Head of caudate nucleus (tissue), 42 donors: Measurements from ENCODE around the gene RNF14.

ENCODE experiments used
- DNase-seq, 42 donors: peaks; one replicate each; pipeline versions ENCODE4 v3.0.0 to v3.0.0-alpha.2; 2020 to 2021; ENCODE audit warnings: mixed read lengths in 7 of 42
- intact Hi-C: fragments of 100-400 bp; cut with DNase I; formaldehyde crosslinking; loops from one replicate; pipeline ENCODE4 v1.15.0; 2022

Gene RNF14

GRCh38 chr5:141944076-141944475 is 24.8 kb upstream of the RNF14 start:
- intact Hi-C loops, result no loop called here
- no peak for DNase-seq

GRCh38 chr5:141945511-141946051 is 23.3 kb upstream of the RNF14 start:
- intact Hi-C loops, result no loop called here
- DNase-seq, result peak in 17 of 42 donors; percentile 24 to 60 (median 39)

GRCh38 chr5:141947316-141947715 is 21.6 kb upstream of the RNF14 start:
- no peak for DNase-seq
- intact Hi-C loops, result no loop called here

- intact Hi-C loops, result no loop called here
- no peak for DNase-seq
Measured at GRCh38 chr5:141948812-141949211, 20.1 kb upstream of the RNF14 start.

- intact Hi-C loops, result no loop called here
- DNase-seq, result no peak
Measured at GRCh38 chr5:141949511-141949910, 19.4 kb upstream of the RNF14 start.

DNA sequence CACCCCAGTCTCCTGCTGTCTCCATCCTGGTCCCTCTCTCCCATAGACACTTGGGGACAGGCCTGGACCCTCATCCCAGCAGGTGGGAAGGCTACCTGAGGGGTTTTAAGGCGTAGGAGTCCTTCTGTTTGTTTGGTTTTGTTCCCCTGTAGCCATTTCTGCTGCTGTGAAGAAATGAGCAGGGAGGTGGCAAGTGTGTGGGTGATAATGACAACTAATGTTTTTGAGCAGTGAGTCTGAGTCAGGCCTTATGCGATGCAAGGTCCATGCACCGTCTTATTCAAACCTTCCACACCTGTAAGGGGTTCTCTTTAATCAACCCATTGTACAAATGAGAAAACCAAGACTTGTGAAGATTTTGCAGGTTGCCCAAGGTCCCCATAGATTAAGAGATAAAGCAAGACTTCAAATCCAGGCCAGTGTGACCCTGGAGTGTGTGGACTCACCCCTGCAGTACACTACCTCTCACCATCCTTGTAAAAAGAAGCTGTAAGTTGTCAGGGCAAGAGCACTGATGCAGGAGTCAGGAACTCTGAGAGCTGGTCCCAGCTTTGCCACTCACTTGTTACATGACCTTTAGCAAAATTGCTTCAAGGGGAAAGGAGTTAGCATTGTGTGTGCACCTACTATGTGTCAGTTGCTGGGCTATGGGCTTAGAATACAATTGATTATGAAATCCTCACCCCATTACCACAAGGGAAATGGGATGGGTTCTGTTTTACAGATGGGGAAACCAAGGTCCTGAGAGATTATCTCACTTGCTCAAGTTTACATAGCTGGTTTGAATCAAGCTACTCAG is 18.5 kb upstream of the RNF14 start:
- intact Hi-C loops, result no loop called here
- peak in 2 of 42 donors; percentile 33 to 53 for DNase-seq

DNA sequence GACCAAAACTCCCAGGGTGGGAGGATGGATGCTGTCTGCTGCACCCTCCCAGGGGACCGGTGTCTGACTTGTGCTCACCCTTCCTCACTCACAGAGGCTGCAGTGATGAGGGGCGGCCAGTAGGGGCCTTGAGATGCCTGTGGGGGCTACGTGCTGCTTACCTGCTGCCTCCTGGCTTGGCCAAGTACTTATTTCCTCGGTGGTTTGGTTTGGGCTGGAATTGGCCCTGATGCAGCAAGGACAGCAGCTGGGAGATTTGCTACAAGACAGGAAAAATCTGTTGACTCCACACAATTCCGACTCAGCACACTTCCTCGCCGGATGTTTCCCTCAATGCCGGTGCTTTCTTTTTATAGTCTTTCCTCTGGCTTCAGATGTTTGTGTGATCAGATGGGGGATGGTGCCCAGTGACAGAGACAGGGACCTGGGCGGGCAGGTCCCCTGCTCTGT is 17.5 kb upstream of the RNF14 start:
- DNase-seq, result no peak
- intact Hi-C loops, result no loop called here

DNA sequence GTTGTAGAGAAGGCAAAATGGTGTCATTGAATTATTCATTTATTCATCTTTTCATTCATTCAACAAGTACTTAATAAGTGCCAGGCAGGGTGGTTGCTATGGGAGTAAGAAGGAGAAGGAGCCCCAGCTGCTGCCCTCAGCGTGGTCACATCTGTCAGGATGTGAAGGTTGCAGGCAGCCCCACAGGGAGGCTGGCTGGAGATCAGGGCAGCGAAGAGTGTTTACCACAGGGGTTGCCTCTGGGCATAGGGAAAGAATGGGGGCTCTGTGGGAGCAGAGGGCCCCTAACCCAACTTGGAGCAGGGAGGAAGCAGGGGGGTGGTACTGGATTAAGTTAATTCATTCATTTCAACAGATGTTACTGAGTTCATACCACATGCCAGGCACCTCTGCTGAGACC is 16.9 kb upstream of the RNF14 start:
- intact Hi-C loops, result no loop called here
- DNase-seq, result no peak

GRCh38 chr5:141954194-141954593 is 14.7 kb upstream of the RNF14 start:
- intact Hi-C loops, result no loop called here
- DNase-seq, result peak in 1 of 42 donors; percentile 14

DNA sequence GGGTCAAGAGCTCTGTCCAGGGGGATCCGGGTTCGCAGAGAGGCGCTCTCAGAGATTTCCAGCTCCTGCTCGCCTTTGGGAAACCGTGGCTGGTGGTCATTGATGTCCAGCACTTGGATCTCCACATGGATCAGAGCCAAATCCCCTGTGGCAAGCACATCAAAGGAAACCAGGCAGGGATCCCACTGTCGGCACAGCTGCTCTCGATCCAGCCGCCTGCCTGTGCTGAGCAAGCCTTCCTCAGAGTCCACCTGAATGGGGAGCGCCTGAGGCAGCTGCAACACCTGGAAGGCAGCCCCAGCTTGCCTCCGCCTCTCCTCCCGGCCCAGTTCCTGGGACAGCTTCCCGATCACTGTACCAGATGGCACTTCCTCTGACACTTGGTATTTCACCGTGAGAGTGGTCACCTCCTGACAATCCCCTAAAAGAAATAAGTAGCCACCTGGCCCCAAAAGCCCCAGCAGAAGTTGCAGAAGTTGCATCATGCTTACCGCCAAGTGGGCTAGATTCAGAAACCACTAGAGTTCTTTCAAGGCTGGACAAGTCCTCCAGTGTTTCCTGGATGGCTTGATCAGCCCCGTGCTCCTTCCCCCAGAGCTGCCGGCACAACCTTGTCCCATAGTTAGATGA is 11.4 kb upstream of the RNF14 start:
- DNase-seq, result no peak
- intact Hi-C loops, result no loop called here

DNA sequence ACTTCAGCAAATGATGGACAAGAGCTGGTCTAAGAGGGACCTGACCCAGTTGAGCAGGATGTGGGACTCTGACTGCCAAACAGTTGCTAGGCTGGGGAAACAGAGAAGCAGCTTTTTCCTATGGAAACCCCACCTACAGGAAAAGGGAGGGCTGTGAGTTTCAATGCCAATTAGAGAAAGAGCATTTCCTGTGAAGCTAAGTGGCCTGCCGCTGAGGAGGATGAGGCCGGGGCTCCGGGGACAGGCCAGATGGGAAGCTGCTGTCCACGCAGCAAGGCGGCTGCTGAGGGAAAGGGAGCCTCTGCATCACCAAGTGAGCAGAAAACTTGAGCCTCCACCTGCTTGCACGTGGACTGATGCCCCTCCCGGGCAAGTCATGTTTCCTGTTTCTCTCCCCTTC is 10.8 kb upstream of the RNF14 start, which contains the start of gene PCDH12:
Gene PCDH12 (minus strand): TSS at position 90 of the 400 bp plus-strand sequence. CDS start 351 bp downstream, outside the sequence.
- intact Hi-C loops, result no loop called here
- no peak for DNase-seq

DNA sequence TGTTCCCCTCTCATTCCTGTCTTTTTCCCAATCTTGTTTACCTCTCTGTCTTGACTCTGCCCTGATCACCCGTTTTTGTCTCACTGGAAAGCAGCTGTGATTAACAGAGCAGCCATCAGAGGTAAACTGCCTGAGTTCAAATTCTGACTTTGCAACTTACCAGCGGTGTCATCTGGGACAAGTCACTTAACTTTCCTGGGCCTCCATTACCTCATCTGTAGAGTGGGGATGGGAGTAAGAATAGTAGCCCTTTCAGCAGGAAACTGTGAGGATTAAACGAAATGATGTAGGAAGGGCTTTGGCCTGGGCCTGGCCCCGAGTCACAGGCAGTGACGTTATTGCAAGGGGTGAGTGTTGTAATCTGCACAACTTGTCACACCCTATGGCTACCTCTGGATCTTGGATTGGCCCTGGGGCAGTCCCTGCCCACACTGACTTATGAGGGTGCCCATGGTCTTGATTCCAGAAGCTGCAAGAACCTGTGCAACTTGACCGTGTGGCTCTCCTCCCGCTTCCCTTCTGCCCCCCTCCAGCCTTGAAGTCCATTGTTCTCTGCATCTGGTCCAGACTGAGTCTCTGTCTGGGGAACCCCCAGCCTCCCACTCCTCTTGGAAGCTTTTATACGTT is 10.2 kb upstream of the RNF14 start:
- intact Hi-C loops, result no loop called here
- DNase-seq, result peak in 1 of 42 donors; percentile 3

DNA sequence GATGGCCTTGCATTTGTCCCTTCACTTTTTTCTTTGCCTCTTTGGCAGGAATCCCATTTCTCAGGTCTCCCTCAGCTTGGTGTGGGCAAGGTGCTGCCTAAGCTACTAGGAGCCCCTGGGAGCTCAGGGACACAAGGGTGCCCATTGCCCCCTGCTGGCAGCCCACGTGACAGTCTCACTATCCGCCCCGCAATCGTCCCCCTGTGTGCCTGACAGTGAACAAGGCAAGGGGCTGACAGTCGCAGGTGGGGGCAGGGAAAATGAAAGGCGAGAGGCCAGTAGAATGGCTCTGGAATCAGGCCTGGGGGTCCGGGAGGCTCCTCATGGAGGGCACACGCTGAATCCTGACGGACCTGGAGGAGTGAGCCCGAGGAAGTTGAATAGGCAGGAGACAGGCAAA is 8.9 kb upstream of the RNF14 start:
- intact Hi-C loops, result loop anchor here (2.0 to 10.0 kb wide), 3 partner anchors 38 to 267 kb away; partner anchors contain the start of gene DELE1
- peak in 2 of 42 donors; percentile 35 to 52 for DNase-seq

DNA sequence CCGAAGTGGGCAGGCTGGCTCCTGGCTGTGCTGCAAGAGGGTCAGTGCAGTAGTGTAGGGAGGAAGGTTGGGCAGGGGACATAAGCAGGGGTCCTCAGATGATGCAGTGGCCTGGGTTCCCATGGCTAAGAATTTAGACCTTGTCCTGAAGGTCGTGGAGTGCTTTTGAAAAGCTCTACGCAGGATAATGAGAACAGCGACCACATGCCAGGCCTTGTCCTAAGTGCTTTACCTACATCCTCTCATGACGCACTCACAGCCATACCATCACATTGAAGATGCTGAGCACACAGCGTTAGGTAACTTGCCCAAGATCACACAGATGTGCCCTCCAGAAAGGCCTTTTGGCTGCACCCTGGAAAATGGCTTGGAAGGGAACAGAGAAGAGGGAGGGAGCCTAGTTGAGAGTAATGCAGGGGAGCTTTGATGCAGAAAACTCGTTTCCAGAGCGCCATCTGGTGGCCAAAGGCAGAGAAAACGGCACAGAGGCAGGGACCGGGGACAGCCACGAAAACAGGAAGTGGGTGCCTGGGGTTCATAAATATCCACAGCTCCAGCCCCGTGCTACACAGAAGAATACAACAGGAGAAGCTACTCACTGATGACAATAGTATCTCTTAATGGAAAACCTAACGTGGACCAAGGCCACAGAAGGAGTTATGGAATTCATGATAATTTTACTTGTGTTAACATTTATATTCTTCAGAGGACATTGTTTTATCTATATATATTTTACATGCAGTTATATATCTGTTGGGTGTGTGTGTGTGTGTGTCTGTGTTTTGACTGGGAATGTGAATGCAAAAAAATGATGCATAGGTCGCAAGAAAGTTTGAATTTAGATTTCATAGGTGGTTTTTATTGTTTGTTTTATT is 8.2 kb upstream of the RNF14 start:
- intact Hi-C loops, result loop anchor here (2.0 to 10.0 kb wide), 3 partner anchors 38 to 268 kb away; partner anchors contain the start of gene DELE1
- DNase-seq, result peak; percentile 74 to 97 (median 91)

DNA sequence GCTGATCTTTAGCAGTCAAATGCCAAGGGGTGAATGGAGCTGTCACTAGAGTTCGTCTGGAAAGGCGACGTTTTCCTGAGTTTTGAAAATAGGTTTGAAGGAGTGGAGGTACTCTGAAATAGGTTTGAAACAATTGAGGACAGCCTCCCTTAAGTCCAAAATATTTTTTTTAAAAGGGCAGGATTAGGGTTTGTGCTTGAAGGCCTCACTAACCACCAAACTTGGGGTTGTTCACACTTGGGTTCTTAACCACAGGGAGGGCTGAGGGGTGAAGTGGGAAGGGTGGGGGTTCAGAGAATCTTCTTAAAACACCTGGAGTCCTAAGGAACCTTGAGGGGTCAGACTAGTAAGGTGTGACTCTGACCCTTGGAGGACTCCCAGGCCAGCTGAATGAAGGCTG is 7.4 kb upstream of the RNF14 start:
- no peak for DNase-seq
- intact Hi-C loops, result loop anchor here (2.0 to 10.0 kb wide), 3 partner anchors 39 to 269 kb away; partner anchors contain the start of gene DELE1

GRCh38 chr5:141963701-141964100 is 5.2 kb upstream of the RNF14 start:
- intact Hi-C loops, result loop anchor here (5.0 to 10.0 kb wide), 2 partner anchors 41 to 79 kb away; partner anchors contain the start of gene DELE1
- DNase-seq, result peak in 1 of 42 donors; percentile 34

DNA sequence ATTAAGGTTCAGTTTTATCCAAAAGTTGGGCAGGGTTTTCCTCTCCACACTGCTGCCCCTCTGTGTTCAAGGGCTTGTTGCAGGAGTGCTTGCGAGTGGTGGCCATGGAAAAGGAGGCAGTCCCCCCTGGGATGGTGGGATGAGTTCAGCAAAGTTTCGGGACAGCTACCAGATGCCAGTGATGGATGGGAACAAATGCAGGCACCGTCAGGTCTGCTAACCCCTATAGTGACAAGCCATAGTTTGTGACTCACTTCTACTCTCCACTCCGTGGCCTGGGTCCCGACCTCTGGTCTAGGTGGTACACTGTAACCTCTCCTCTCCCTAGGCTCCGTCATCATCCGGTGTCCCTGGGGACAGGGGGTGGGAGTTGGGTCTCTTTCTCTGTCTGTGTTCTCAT is 3.8 kb upstream of the RNF14 start:
- intact Hi-C loops, result loop anchor here (10.0 kb wide), 1 partner anchor 80 kb away; no protein-coding TSS in a partner anchor
- DNase-seq, result peak in 1 of 42 donors; percentile 22

DNA sequence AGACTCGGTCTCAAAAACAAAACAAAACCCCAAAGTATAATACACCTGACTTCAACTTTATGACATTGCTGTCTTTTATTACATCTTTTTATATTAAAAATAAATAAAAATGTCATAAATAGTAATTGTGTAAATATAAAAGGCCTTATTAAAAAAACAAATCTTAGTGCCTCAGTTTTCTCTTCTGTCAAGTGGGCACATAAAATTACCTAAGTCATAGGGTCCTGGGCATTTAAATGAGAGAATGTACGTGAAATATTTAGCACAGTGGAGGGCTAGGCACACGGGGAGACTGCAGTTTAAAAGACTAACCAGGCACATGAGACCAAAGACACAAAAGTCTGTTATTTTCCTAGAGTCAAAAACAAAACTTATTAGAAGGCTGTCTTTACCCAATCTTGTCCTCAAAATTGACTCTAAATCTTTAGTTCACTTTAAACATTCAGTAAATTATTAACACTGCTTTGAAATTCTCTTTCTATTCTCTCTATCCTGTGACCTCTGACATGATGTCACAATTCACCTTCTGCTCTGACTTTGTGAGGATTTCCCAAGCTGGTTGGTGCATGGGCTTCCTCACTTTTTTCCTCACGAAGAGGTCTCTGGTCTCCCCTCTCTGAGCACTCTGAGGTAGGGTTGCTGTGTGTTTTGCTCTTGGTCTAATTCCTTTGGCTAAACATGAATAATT is 2.5 kb upstream of the RNF14 start:
- peak in 1 of 42 donors; percentile 7 for DNase-seq
- intact Hi-C loops, result loop anchor here (10.0 kb wide), 1 partner anchor 82 kb away; no protein-coding TSS in a partner anchor
